GM19035 (cell line): ENCODE results near the gene DHRS7.

Experiments used
- ATAC-seq: cut with Tn5 transposase; IDR thresholded peaks from one replicate; pipeline ENCODE4 v1.9.1; 2021; ENCODE audit not compliant: unreplicated experiment

DHRS7 gene

GRCh38 chr14:60184905-60185555 lies 19.8 kb upstream of the DHRS7 start:
- no peak for ATAC-seq

DNA sequence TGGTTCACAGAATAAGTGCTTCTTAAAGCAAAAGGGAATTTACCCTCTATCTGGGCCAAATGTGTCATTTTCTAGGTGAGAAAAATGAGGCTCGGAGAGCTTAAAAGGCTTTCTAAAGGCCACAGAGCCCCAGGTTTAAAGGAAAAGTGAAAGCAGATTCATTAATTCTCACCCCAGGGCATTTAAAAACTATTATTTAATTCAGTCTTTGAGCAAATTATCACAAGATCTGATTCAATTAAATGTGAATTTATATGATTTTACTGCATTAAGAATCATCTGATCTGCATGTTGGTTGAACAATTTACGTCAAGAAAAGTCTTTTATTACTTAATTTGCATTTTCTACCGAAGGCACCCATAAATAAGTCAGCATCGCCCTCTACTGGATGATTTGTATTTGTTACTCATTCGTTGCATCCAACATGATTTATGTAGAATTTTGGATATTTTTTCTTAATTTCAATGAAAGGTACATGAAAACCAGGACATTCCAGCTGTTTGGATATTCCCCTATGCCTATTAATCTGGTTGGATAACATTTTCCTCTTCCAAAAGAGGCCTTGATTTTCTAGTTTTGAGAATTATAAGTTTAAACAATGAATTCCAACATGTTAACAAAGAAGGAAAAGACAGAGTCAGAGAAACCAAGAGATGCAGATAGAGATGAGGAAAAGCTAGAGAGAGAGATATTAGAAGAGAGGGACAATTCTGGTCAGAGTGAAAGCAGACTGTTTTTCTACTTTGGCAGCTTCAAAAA lies 19.1 kb upstream of the DHRS7 start:
- peak; percentile 54 for ATAC-seq

DNA sequence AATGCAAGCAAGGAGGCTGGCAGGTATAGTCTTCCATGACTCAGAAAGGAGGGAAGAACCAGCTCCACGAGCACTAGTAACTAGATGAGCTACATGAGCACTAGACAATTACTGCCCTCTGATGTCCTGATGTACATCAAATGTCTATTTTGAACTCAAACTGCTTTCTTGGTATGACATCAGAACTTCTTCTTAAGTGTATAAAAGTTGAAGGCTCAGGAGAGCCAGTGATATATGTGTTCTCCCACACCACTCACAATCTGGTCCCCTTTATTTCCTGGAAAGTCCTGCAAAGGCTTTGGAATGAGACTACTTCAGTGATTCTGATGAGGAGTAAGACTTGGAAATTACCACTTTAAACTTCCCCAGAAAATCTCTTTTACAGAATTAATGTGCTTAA lies 18.5 kb upstream of the DHRS7 start:
- peak; percentile 40 for ATAC-seq

DNA sequence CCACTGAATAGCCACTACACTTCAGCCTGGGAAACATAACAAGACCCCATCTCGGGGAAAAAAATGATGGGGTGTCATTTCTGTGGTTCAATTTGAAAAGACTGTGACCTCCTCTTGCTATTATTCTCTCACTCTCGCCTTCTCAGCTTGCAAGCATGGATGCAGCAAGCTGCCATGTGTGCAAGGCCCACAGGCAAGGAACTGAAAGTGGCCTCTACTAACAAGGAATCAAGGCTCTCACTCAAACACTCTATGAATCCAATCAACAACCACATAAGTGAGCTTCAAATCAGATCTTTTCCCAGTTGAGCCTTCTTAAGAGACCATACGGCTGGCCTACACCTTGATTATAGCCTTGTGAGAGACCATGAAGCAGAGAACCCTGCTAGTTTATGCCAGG lies 17.9 kb upstream of the DHRS7 start:
- ATAC-seq = peak; percentile 22

DNA sequence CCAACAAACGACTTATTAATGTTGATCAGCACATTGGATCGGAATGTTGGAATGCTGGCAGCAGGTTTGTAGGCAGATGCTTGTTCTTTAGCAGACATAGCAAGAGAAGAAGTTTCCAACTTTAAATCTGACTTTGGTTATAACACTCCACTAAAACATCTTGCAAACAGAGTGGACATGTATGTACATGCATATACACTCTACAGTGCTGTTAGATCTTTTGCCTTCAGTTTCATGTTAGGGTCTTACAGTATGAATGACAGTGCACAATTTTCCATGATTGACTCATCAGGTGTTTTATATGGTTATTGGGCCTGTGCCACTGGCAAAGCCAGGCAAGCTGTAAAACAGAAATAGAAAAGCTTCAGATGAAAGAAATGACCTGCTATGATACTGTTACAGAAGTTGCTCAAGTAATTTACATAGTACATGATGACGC lies 14.3 kb upstream of the DHRS7 start:
- ATAC-seq = no peak

- no peak for ATAC-seq
Observed at GRCh38 chr14:60178820-60179219, 13.6 kb upstream of the DHRS7 start.

DNA sequence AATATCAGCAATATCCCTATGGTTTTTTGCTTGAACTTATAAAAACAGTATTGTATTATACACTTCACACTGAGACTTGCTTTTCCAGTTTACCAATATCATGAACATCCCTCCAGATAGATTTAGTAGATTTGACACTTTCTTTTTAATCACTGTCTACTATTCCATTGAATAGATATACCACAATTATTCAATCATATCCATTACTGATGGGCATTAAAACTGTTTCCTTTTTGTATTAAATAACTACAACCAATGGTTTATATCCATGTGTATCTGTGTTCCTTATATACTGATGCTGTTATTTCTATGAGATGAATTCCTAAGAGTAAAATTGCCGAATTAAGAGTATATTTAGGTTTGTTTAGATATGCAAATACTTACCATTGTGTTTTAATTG lies 13.0 kb upstream of the DHRS7 start:
- ATAC-seq = no peak

GRCh38 chr14:60175255-60175902 lies 10.2 kb upstream of the DHRS7 start:
- no peak for ATAC-seq

GRCh38 chr14:60174352-60175254 lies 9.4 kb upstream of the DHRS7 start:
- no peak for ATAC-seq

GRCh38 chr14:60171690-60172089 lies 6.5 kb upstream of the DHRS7 start:
- no peak for ATAC-seq

GRCh38 chr14:60170948-60171347 lies 5.8 kb upstream of the DHRS7 start:
- no peak for ATAC-seq

- ATAC-seq = no peak
Observed at GRCh38 chr14:60169722-60170121, 4.5 kb upstream of the DHRS7 start.

GRCh38 chr14:60166142-60166541 lies 944 bp upstream of the DHRS7 start:
- no peak for ATAC-seq

DNA sequence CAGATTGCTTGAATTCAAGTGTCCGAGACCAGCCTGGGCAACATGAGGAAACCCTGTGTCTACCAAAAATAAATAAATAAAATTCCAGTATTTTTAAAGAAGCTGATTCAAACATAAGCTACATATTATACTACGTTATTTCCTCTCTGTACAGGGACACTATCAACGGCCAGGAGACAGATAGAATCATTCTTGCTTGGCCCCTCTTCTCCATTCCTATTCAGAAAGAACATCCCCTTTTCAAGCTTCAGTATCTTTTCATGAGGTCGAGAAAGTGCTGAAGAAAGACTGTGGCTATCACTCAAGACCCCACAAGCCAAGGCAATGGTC lies 314 bp upstream of the DHRS7 start:
- no peak for ATAC-seq

DNA sequence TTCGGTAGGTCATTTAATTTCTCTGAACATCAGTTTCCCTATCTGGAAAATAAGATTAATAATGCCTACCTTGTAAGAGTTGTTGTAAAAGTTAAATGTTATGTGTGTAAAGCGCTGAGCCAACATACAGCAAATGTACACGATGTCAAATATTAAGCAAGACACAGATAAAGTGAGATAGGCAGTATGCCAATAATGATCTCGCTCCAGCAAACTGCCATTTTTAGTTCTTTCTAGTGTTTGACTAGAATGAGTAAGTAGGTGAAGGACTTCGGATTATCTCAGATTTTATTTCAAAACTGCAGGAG lies 840 bp downstream of the DHRS7 start:
- peak; percentile 10 for ATAC-seq

DNA sequence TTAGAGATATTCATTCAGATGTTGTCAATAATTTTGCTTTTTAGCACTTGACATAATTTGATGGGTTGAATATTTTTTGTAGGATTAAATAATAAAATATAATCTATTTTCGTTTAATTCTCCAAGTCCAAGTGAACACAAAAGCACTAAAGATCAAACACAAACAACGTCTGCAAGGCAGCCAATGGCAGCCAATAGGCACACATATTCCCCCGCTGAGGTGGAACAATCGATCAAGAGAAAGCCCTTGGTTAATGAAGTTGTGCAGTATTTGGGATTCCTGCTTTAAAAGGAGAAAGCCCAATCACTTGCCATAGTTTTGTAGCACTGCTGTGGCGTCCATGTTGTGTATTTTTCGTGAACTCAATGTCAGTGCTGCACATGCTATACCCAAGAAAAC lies 1.5 kb downstream of the DHRS7 start:
- no peak for ATAC-seq

DNA sequence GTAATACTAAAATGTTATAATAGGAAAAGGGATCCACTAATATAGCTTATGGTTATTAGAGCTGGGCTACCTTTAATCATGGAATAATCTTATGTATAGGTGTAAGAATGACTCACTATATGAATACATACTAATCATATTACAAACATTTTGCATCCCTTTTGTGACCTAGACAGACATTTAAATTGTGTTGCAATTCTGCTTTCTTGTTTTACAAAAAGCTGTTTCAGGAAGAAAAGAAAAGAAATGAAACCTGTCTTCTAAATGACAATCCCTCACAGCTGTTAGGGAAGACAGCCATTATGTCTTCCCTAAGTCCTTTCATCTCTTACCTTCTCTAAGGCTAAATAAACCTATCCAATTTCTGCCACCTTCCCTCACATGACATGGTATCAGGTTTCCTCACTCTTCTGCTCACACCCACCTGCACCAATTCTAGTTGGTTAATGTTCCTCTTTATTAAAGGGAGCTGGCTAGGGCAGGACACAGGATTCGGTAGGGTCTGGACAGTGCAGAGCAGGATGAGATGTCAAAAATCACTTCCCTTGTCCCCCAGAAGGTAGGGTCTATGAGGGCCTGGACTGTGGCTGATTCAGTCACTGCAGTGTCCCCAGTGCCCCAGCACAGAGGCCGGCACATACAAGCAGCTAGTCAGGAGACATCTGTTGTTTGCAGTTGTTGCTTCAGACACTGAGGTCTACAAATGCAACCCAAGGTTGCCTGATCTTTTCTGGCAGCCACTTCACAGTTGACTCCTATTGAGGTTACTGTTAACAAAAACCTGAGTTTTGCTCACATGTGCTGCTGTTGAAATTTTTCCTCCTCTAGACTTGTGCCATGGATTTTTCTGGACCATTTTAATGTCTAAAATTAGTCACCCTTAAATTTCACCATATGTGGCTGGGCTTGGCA lies 3.7 kb downstream of the DHRS7 start:
- ATAC-seq = no peak

DNA sequence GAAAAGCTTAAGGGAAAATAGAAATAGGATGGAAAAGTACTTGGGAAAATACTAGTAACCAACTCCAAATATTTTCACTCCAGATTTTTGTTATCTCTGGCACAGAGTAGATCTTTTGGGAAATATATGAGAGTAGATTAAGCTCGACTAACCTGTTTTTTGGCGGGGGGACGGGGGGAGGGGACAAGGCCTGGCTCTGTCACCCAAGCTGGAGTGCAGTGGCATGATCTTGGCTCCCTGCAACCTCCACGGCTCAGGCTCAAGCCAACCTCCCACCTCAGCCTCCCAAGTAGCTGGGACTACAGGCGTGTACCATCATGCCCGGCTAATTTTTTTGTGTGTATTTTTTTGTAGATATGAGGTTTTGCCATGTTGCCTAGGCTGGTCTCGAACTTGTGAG lies 4.8 kb downstream of the DHRS7 start:
- no peak for ATAC-seq

GRCh38 chr14:60154671-60155070 lies 10.5 kb downstream of the DHRS7 start:
- no peak for ATAC-seq

GRCh38 chr14:60153991-60154390 lies 11.2 kb downstream of the DHRS7 start:
- ATAC-seq = no peak
